ENCODE results near the gene BRD7.

- TF ChIP-seq CTCF (IDR thresholded peaks at IDR 0.05) (no peak), EP300 (IDR thresholded peaks at IDR 0.05; ENCODE audit: low read depth) (no peak), POLR2AphosphoS5 (IDR thresholded peaks at IDR 0.05) (no peak), POLR2A (IDR thresholded peaks at IDR 0.05) (no peak)
Measured at GRCh38 chr16:50284131-50284911, 84.5 kb downstream of the BRD7 start.

Measured in transverse colon (tissue), 4 donors.